ENCODE results near the gene C1S. TPM values are rescaled to one million over a fixed set of nuclear protein-coding genes. Genes with fewer than 3 reads are reported as not detected.
"Not testable (repeated sequence)": the region's sequence is repeated elsewhere in the genome, so short reads cannot be mapped to it uniquely, and the experiment has no call there.

C1S gene
- total RNA-seq, 1 experiment from 2014 or later, result 4.1 TPM

GRCh38 chr12:7096979-7097378 is 36.5 kb downstream of the C1S start:
- peak; percentile 36 for DNase-seq (ENCODE audit: low spot score)
- in situ Hi-C loops (cut with HindIII; ENCODE audit: low sequenced_read_pairs), result no loop called here

DNA sequence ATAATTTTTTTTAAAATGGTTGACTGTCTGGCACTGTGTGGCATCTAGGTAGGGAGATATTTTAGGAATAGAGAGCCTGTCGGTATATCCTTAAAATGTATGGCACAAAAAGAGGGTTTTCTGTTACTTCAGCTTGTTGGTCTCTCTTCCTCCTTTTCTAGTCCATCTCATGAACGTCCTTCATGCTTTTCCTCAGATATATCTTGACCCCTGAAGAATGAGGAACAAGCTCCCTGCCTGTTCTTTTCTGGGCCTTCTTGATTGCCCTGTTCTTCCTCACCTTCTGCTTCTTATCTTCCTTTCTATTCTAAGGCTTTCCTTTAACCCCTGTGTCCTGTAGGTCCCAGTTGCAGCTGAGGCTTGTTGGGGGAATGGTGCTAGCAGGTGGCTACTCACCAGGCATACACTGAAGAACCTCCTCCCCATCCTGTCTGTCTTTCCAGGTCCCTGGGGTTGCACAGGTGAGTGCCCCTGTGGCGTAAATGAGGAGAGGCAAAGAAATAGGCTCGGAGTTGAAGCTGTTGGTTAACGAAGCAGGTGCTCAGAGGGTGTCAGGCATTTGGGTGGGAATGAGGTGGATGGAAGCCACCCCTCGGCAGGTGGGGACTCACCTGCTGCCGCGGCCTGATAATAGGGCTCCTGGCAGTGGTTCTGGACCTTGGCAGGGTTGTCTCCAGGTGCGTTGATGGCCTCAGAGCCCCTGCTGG is 38.9 kb downstream of the C1S start:
- no peak for DNase-seq (ENCODE audit: low spot score)
- in situ Hi-C loops (cut with HindIII; ENCODE audit: low sequenced_read_pairs), result no loop called here

- in situ Hi-C loops (cut with HindIII; ENCODE audit: low sequenced_read_pairs), result loop anchor here (10.0 kb wide), 1 partner anchor 65 kb away; no protein-coding TSS in a partner anchor
- DNase-seq (ENCODE audit: low spot score), result no peak
Observed at GRCh38 chr12:7100239-7100638, 39.7 kb downstream of the C1S start.

GRCh38 chr12:7101047-7101693 is 40.7 kb downstream of the C1S start:
- in situ Hi-C loops (cut with HindIII; ENCODE audit: low sequenced_read_pairs), result loop anchor here (10.0 kb wide), 1 partner anchor 64 kb away; no protein-coding TSS in a partner anchor

DNA sequence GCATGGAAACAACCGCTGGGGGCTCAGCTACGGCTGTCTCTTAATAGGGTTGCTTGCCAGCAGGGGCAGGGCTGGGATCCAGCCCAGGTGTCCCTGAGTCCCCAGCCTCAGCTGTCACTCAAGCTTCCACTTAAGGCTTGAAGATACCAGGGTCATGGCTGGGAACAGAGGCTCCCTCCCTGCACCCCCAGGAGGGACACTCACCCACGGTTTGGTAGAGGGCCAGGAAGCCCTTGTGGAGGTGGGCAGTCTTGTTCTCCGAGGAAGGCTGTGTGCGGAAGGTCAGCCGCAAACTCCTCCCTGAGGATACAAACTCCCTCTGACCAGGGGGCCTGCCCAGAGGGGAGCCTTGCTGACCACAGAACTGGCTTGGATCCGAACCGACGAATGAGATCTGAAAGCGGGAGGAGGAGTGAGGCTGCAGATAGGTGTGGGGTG is 41.2 kb downstream of the C1S start:
- in situ Hi-C loops (cut with HindIII; ENCODE audit: low sequenced_read_pairs), result loop anchor here (10.0 kb wide), 1 partner anchor 63 kb away; no protein-coding TSS in a partner anchor
- DNase-seq (ENCODE audit: low spot score), result no peak

More at GRCh38 chr12:7101047-7101693, 40.7 kb downstream of the C1S start:
- no peak for DNase-seq (ENCODE audit: low spot score)

- in situ Hi-C loops (cut with HindIII; ENCODE audit: low sequenced_read_pairs), result loop anchor here (10.0 kb wide), 1 partner anchor 62 kb away; no protein-coding TSS in a partner anchor
Observed at GRCh38 chr12:7102582-7102981, 42.1 kb downstream of the C1S start.

GRCh38 chr12:7103837-7104584 is 43.5 kb downstream of the C1S start:
- in situ Hi-C loops (cut with HindIII; ENCODE audit: low sequenced_read_pairs), result loop anchor here (10.0 kb wide), 1 partner anchor 61 kb away; no protein-coding TSS in a partner anchor
- no peak for DNase-seq (ENCODE audit: low spot score)

More at GRCh38 chr12:7102582-7102981, 42.1 kb downstream of the C1S start:
- DNase-seq (ENCODE audit: low spot score), result no peak

DNA sequence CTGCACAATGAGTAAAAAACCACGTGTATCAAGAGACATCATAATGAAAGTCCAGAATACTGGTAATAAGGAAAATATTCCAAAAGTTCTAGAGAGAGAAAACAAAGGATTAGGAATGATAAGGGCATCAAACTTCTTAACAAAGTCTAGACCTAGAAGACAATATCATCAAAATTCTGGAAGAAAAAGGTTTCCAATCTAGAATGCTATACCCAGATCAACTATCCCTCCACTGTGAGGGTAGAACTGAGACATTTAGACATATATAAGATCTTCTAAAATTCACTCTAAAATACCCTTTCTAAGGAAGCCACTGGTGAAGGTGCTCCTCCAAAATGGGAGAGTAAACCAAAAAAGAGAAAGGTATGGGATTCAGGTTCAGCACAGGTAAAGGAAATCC is 45.6 kb downstream of the C1S start:
- in situ Hi-C loops (cut with HindIII; ENCODE audit: low sequenced_read_pairs), result loop anchor here (10.0 kb wide), 1 partner anchor 59 kb away; no protein-coding TSS in a partner anchor
- no peak for DNase-seq (ENCODE audit: low spot score)

- DNase-seq (ENCODE audit: low spot score), result not testable (repeated sequence)
- in situ Hi-C loops (cut with HindIII; ENCODE audit: low sequenced_read_pairs), result loop anchor here (10.0 kb wide), 1 partner anchor 58 kb away; no protein-coding TSS in a partner anchor
Observed at GRCh38 chr12:7107181-7107580, 46.7 kb downstream of the C1S start.

- in situ Hi-C loops (cut with HindIII; ENCODE audit: low sequenced_read_pairs), result loop anchor here (10.0 kb wide), 1 partner anchor 57 kb away; no protein-coding TSS in a partner anchor
- peak; percentile 12 for DNase-seq (ENCODE audit: low spot score)
Observed at GRCh38 chr12:7107636-7108002, 47.1 kb downstream of the C1S start.

DNA sequence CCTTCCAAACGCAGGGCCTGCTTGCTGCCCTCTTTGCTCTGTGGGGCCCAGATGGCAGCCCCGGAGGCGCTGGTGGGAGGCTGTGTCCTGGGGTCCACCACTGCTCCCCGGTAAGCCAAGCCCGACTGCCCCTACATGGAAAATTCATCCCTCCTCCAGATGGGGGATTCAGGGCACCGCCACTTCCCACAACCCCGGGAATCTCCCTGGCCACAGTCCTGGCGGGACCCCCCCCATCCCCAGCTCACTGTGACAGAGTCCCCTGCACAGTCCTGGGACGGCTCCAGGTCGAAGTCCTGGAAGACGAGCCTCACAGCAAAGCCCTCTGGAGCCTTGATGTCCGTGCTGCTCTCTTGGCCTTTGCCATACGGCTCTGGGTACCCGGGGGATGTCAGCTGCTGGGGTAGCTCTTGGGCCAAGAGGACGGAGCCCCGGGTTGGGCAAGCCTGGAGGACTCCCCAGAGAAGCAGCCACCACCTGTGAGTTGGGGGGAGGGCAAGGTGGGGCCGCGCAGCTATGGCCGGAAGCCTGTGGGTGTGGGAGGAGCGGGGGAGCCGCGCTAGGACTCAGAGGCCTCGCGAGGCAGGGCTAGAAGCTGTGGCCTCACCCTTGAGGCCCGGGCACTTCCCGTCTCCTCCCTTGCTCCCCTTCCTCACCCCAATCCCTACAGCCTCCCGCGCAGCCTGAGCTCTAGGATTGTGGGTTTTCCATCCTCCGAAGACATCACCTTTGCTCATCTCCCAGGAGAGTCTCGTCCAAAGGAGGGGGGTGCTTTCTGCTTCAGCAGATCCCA is 47.7 kb downstream of the C1S start:
- peak; percentile 34 for DNase-seq (ENCODE audit: low spot score)
- in situ Hi-C loops (cut with HindIII; ENCODE audit: low sequenced_read_pairs), result loop anchor here (10.0 kb wide), 1 partner anchor 57 kb away; no protein-coding TSS in a partner anchor

- in situ Hi-C loops (cut with HindIII; ENCODE audit: low sequenced_read_pairs), result loop anchor here (10.0 kb wide), 1 partner anchor 56 kb away; no protein-coding TSS in a partner anchor
Observed at GRCh38 chr12:7108796-7109571, 48.5 kb downstream of the C1S start, which contains the start of gene C1RL. Gene C1RL (minus strand): TSS chr12:7109214. CDS start chr12:7109180, 34 bp downstream.

DNA sequence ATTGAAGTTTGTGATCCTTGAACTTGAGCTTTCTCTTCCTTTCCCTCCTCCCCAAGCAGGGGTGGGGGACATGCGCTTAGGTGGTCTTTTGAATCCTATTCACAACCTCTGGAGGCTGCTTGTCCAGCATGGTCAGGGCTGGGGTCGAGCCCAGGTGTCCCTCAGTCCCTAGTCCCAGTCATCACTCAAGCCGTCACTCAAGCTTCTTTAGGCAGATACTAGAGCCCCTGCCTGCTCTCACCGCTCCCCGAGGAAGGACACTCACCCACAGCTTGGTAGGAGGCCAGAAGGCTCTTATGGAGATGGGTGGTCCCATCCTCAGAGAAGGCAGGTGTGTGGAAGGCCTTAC is 49.0 kb downstream of the C1S start:
- DNase-seq (ENCODE audit: low spot score), result no peak
- in situ Hi-C loops (cut with HindIII; ENCODE audit: low sequenced_read_pairs), result loop anchor here (10.0 kb wide), 1 partner anchor 55 kb away; no protein-coding TSS in a partner anchor

More at GRCh38 chr12:7108796-7109571, 48.5 kb downstream of the C1S start, which contains the start of gene C1RL:
- peak; percentile 74 for DNase-seq (ENCODE audit: low spot score)

DNA sequence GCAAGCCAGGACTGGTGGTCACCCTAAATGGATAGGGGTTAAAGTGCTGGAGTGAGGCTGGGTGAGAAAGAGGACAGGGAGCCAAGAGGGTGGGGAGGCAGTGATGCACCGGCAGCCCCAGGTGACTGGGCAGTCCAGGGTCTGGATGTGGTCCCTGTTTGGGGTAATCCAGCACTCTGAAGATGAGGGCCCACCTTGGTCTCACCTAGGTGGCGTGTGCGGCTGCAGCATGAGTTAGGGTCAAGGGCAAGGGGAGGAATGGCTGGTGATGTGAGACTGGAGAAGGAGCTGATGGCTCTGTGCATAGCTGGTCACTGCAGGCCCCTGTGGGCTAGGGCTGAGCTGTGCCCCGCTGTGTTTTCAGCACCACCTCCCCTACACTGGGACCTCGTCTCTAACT is 50.1 kb downstream of the C1S start:
- in situ Hi-C loops (cut with HindIII; ENCODE audit: low sequenced_read_pairs), result no loop called here
- DNase-seq (ENCODE audit: low spot score), result no peak

DNA sequence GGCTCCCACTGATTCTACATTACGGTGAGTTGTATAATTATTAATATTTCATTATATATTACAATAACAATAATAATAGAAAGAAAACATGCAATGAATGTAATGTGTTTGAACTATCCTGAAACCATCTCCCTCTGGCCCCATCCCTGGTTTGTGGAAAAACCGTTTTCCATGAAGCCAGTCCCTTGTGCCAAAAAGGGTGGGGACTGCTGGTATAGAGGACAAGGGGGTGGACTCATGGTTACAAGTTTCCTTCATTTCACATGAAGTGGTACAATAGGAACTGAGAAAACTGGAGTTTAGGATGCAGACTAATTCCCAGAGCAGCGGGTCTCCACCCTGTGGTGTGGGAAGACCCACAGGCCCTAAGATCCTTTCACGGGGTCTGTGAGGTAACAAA is 51.5 kb downstream of the C1S start:
- no peak for DNase-seq (ENCODE audit: low spot score)
- in situ Hi-C loops (cut with HindIII; ENCODE audit: low sequenced_read_pairs), result no loop called here

DNA sequence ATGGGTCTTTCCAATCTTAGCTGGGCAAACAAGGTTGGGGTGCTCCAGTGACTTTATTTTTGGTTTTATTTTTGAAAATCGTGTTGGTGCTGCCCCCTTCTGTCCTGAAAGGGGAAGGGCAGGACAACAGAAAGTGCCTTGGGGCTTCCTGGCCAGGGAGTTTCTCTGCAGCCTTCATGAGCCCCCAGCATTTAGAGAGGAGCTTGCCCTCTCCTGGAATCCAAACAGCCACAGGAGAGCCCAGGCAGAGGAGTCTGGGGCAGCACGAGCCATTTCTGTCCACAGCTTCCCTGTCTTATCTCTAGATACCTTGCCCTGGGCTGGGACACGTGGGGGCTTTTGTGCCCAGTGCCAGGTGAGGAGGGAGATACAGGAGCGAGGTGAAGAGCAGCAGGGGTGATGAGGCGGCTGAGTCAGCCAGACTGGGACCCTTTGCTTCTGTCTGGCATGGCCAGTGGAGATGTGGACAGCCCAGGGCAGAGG is 52.9 kb downstream of the C1S start:
- in situ Hi-C loops (cut with HindIII; ENCODE audit: low sequenced_read_pairs), result no loop called here
- DNase-seq (ENCODE audit: low spot score), result peak; percentile 64

DNA sequence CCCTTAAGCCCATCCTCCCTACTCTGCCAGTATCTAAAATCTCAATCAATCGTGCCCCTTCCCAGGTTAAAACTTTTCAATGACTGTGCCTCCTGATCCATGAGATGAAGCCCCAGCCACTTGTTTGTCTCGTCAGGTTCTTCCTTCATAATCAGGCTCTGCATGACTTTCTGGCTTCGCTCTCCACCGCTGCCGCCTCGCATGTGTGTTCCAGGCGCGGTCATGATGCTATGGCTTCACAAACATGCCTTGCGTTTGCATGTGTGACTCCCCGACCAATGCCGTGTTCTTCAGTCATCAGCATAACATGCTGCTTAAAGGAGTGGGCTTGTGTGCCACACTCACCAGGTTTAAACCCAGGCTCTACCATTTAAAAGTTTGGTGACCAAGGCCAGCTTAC is 53.5 kb downstream of the C1S start:
- DNase-seq (ENCODE audit: low spot score), result no peak
- in situ Hi-C loops (cut with HindIII; ENCODE audit: low sequenced_read_pairs), result no loop called here

DNA sequence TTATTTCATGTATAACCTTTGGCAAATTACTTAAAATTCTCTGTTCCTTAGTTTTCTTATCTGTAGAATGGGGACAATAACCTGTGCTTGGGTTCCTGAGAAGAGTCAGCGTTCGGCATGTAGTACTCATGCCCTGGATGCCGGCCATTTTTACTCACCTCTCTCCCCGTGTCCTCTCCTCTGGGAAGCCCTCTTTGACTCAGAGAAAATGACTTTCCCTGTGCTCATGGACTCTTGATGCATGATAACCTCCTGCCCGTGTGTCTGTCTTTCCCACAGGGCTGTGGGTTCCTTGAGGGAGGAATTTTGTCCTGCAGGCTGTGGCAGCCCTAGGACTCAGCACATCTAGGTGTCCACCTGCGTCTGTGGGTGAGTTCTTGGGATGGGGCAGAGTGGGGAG is 54.3 kb downstream of the C1S start:
- no peak for DNase-seq (ENCODE audit: low spot score)
- in situ Hi-C loops (cut with HindIII; ENCODE audit: low sequenced_read_pairs), result no loop called here
